H1 (cell line): ENCODE measurements around the gene TLCD2. TPM values are rescaled to one million over a fixed set of nuclear protein-coding genes. Genes with fewer than 3 reads are reported as not detected.
A peak's percentile ranks its signal among the peaks of the same experiment; 100 is the strongest.

ENCODE experiments used
- ASH2L ChIP-seq: fragments of 200-600, 300-600 bp; sonication (generic); IDR thresholded peaks from one replicate; pipeline ENCODE4 v1.7.1; 2017; ENCODE audit warnings: low read length
- ATF3 ChIP-seq: IDR thresholded peaks from 2 replicates; pipeline ENCODE4 v1.6.1; 2011; ENCODE audit warnings: low read depth, mild to moderate bottlenecking, low read length; ENCODE audit not compliant: insufficient read depth
- BRCA1 ChIP-seq: IDR thresholded peaks from 2 replicates; pipeline ENCODE4 v1.6.1; 2012; ENCODE audit warnings: low read depth, low read length, improper control_type of control experiment
- FOSL1 ChIP-seq: IDR thresholded peaks from 2 replicates; pipeline ENCODE4 v1.6.1; 2011; ENCODE audit warnings: mild to moderate bottlenecking, low read depth, low read length, moderate library complexity; ENCODE audit not compliant: insufficient read depth
- GTF2F1 ChIP-seq: IDR thresholded peaks from 2 replicates; pipeline ENCODE4 v1.6.1; 2012; ENCODE audit warnings: low read depth, low read length, improper control_type of control experiment, borderline replicate concordance
- HDAC2 ChIP-seq, 2 experiments: fragments of 300-600 bp in 1 of 2; sonication (generic) in 1 of 2; IDR thresholded peaks; 2 replicates each; pipeline ENCODE4 v1.6.1; 2011 to 2012; ENCODE audit warnings: low read depth in 2 of 2, low read length in 2 of 2, mild to moderate bottlenecking in 2 of 2, moderate library complexity in 2 of 2, borderline replicate concordance in 1 of 2, inconsistent platforms in 1 of 2
- KDM1A ChIP-seq: fragments of 200-600, 300-600 bp; sonication (generic); IDR thresholded peaks from 2 replicates; pipeline ENCODE4 v1.7.1; 2016; ENCODE audit warnings: mild to moderate bottlenecking, low read length, borderline replicate concordance
- RBBP5 ChIP-seq: IDR thresholded peaks from 2 replicates; pipeline ENCODE4 v1.7.1; 2012; ENCODE audit warnings: low read depth, mild to moderate bottlenecking, inconsistent platforms, low read length, moderate library complexity, borderline replicate concordance
- RNF2 ChIP-seq: fragments of 200-900, 300-1000 bp; sonication (generic); IDR thresholded peaks from 2 replicates; pipeline ENCODE4 v1.7.1; 2016; ENCODE audit warnings: borderline replicate concordance, low read depth, mild to moderate bottlenecking, antibody characterized with exemption, low read length; ENCODE audit not compliant: poor library complexity, severe bottlenecking; ENCODE audit errors: missing control alignments
- RXRA ChIP-seq: IDR thresholded peaks from 2 replicates; pipeline ENCODE4 v1.6.1; 2011; ENCODE audit warnings: low read depth, mild to moderate bottlenecking, low read length, moderate library complexity; ENCODE audit not compliant: insufficient read depth
- TAF1 ChIP-seq: IDR thresholded peaks from 2 replicates; pipeline ENCODE4 v1.6.1; 2011; ENCODE audit warnings: mild to moderate bottlenecking, low read depth, low read length
- TEAD4 ChIP-seq: IDR thresholded peaks from 2 replicates; pipeline ENCODE4 v1.6.1; 2012; ENCODE audit warnings: low read depth, low read length, inconsistent platforms, mixed read lengths
- YY1 ChIP-seq: IDR thresholded peaks from 2 replicates; pipeline ENCODE4 v1.6.1; 2011; ENCODE audit warnings: low read depth, mild to moderate bottlenecking, low read length
- polyA plus RNA-seq, 7 experiments: library from polyadenylated mRNA; depleted of rRNA in 3 of 7; stranded (reverse) in 5 of 7; unstranded in 2 of 7; fragments of >200 nt in 5 of 7; fragments of 200-250 nt in 2 of 7; gene quantifications; 1 replicate in 5 of 7; 2 replicates in 1 of 7; 4 replicates in 1 of 7; pipeline versions ENCODE4 v1.2.1 to v1.2.3, GENCODE V29; 2011 to 2013; ENCODE audit warnings: missing spikeins in 2 of 7, mixed read lengths in 2 of 7
- total RNA-seq: library from RNA; stranded (reverse); fragmentation: NEBNext Ultra II Directional; extraction: Animal tissue kit (Norgen Biotek cat#: 25700); gene quantifications from 2 replicates; pipeline ENCODE4 v1.2.1, GENCODE V29; 2021

The TLCD2 gene
- total and polyA plus RNA-seq, 2 of the 8 experiments (the other 6 are each of a cell fraction or from before 2014, with no cell fraction given): 0.47 to 1.4 TPM

- TF ChIP-seq HDAC2 (IDR thresholded peaks at IDR 0.05; ENCODE audit: borderline replicate concordance in 1 of 2, low read depth in 2 of 2, low read length in 2 of 2) (no peak), TEAD4 (no peak), ASH2L (no peak), BRCA1 (no peak), TAF1 (0 out of 2 replicates have a peak, but pooled peaks have one; percentile 20), YY1 (0 out of 2 replicates have a peak, but pooled peaks have one; percentile 32), ATF3 (no peak), GTF2F1 (no peak), RXRA (no peak), FOSL1 (no peak), RBBP5 (peak; percentile 86; the same call in 1 of the 2 replicates), RNF2 (peak; percentile 28), KDM1A (no peak)
Observed at GRCh38 chr17:1709971-1710806, at the start of gene TLCD2 (continued).
